A172 (cell line): ENCODE measurements around the gene ACSL5. TPM values are rescaled to one million over a fixed set of nuclear protein-coding genes. Genes with fewer than 3 reads are reported as not detected.

Experiments
- DNase-seq: peaks from one replicate; pipeline ENCODE4 v3.0.0-alpha.2; 2015; ENCODE audit warnings: low spot score
- total RNA-seq: library from RNA; depleted of rRNA; stranded (reverse); fragments of >200 nt; shearing (Covaris generic); gene quantifications from 2 replicates; pipeline ENCODE4 v1.2.3, GENCODE V29; 2014

ACSL5 gene
- total RNA-seq, 1 experiment from 2014 or later = 0.91 TPM

GRCh38 chr10:112409299-112409698 is 35.4 kb downstream of the ACSL5 start:
- no peak for DNase-seq

GRCh38 chr10:112409755-112410154 is 35.8 kb downstream of the ACSL5 start:
- DNase-seq = no peak

GRCh38 chr10:112412696-112413095 is 38.8 kb downstream of the ACSL5 start:
- DNase-seq = no peak

GRCh38 chr10:112421731-112422130 is 47.8 kb downstream of the ACSL5 start:
- no peak for DNase-seq

GRCh38 chr10:112424651-112425050 is 50.7 kb downstream of the ACSL5 start:
- DNase-seq = no peak

- no peak for DNase-seq
Measured at GRCh38 chr10:112426111-112426510, 52.2 kb downstream of the ACSL5 start.

GRCh38 chr10:112429147-112429546 is 55.2 kb downstream of the ACSL5 start:
- DNase-seq = no peak

- DNase-seq = no peak
Measured at GRCh38 chr10:112429654-112430230, 55.8 kb downstream of the ACSL5 start.

- no peak for DNase-seq
Measured at GRCh38 chr10:112433136-112433535, 59.2 kb downstream of the ACSL5 start.

GRCh38 chr10:112434988-112435619 is 61.2 kb downstream of the ACSL5 start:
- DNase-seq = peak; percentile 41

GRCh38 chr10:112438356-112438755 is 64.4 kb downstream of the ACSL5 start:
- no peak for DNase-seq

- no peak for DNase-seq
Measured at GRCh38 chr10:112441520-112441919, 67.6 kb downstream of the ACSL5 start.

GRCh38 chr10:112442063-112442462 is 68.1 kb downstream of the ACSL5 start:
- no peak for DNase-seq

GRCh38 chr10:112446055-112446854 is 72.3 kb downstream of the ACSL5 start:
- peak; percentile 7 for DNase-seq

GRCh38 chr10:112446855-112447619 is 73.1 kb downstream of the ACSL5 start, which contains the start of the genes VTI1A and ZDHHC6:
Gene VTI1A, plus strand, starts transcription at chr10:112447215. Its CDS starts 159 bp downstream, at chr10:112447374.
Gene ZDHHC6, minus strand, starts transcription at chr10:112446914. Its CDS starts 1,478 bp downstream, at chr10:112445436.
- peak; percentile 79 for DNase-seq

- DNase-seq = no peak
Measured at GRCh38 chr10:112447620-112447928, 73.7 kb downstream of the ACSL5 start.

GRCh38 chr10:112448888-112449287 is 75.0 kb downstream of the ACSL5 start:
- DNase-seq = no peak

GRCh38 chr10:112454910-112455779 is 81.2 kb downstream of the ACSL5 start:
- DNase-seq = no peak

- no peak for DNase-seq
Measured at GRCh38 chr10:112456533-112456932, 82.6 kb downstream of the ACSL5 start.

GRCh38 chr10:112460366-112460765 is 86.5 kb downstream of the ACSL5 start:
- DNase-seq = no peak
